HPDE6-E6E7 (cell line): ENCODE data around the gene MRPS18A.
"Not testable (repeated sequence)": the region's sequence is repeated elsewhere in the genome, so short reads cannot be mapped to it uniquely, and the experiment has no call there.

ENCODE experiments used
- DNase-seq: peaks from one replicate; pipeline ENCODE4 v3.0.0; 2011; ENCODE audit warnings: missing footprints; ENCODE audit errors: extremely low spot score

MRPS18A gene

DNA sequence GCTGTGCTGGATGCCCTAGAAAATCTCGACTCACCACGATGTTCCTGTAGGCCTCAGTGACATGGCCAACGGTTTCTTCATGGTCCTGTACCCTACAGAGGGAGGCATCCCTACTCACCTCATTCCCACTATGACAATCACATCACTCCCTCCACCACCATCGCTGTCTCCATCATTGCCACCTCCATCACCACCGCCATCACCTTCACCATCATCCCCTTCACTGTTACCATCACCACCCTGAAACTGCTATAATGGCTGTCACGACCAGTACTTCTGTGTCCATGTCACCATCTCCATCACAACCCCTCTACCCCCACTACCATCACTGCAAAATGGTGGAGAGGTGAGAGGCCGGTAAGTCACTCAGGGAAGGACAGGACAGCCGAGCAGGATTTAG, 29.8 kb upstream of the MRPS18A start:
- DNase-seq: no peak

DNA sequence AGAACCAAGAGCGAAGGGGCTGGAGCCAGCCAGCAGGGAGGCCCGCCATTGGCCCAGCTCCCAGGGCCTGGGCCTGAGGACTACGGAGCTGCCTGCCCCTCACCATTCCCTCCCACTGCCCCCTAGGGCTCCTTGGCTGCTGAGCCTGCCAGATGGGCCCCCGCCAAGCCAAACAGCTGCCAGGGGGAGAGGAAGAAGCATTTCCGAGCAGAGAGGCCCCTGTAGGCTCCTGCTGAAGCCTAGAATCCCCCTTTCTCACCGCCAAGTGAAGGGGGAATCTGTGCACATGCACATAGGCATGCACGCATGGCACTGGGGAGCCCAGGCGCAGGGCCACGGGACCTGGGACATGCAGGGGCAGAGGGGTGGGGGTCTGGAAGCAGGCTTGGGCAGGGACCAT, 28.5 kb upstream of the MRPS18A start:
- no peak for DNase-seq

DNA sequence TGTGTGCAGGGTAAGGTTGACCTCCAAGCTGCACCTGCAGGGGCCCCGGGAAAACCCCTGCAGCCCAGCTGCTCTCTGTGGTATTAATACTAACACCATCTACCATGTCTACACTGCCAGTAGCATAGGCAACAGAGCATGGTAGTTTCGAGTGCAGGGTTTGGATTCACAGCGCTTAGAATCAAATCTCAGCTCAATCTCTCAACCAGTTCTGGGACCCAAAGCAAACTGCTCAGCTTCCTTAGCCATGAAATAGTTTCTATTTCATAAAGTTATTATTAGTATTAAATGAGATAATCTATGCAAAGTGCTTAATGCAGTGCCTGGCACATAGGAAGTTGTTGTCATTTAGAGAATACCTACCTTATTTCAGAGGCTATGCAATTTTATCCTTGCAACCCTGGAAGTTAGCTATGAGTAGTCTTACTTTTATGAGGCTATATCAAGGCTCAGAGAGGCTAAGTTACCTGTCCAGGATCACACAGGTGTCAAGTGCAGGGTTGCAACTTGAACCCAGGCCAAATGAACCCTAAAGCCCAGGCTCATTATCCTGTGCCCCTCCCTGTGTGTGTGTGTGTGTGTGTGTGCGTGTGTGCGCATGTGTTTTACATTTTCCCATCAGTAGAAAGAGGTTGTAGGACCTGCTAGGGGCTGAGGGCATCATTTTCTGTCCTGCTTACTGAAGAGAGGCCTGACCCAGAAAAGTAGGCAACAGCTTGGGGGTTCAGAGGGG, 27.6 kb upstream of the MRPS18A start:
- DNase-seq: no peak

DNA sequence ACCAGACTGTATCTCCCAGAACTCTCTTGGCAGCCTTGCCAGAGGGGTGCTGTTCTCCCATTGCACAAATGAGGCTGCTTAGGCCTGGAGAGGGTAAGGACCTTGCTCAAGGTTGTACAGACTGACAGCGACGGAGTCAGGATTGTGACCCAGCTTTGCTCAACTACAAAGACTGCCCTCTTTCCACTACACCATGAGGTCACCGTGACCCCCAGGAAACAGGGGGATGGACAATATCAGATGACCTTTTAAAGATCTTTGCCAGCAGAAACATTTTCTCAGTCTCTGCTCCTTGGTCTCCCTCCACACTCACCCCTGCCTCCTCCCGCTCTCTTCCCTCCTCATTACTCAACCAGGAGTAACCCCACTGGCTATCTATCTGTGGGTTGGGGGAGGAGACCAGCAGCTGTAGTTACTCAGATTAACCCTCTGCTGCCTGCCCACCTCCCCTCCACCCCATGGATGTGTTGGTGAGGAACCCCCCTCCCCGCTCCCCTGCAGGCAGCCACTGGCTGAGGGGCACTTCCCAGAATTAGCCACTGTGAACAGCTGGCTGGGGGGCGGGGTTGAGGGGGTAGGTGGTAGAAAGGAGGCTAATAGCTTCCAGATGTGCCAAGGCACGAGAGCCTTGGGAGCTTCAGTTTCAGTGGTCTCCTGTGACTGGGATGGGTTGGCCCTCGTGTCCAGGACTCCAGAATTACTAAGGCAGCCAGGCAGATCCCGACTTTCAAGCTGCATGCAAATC, 26.9 kb upstream of the MRPS18A start:
- DNase-seq: no peak

DNA sequence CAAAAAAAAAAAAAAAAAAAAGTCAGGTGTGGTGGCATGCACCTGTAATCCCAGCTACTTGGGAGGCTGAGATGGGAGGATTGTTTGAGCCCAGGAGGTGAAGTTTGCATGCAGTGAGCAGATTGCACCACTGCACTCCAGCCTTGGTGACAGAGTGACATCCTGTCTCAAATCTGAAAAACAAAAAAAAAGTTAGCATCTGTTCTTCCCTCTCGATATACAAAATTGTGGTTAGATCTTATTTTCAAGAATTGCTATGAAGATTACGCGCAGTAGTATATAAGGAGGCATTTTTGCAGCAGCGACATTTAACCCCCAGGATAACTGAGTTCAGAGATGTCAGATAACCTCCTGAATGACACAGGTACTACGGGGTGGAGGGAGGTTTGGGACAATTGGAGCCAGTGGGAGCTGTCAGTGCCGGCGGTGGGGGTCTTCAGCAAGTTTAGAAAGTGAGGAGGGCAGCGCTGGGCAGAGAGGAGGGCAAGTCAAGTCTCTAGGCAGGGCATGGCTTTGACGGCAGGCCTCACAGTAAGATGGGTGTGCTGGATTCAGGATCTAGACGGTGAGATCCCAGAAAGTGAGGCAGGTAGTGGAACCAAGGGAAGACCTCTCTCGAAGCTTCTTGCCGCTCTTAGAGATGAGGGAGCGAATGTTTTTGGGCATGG, 26.2 kb upstream of the MRPS18A start:
- DNase-seq: no peak

DNA sequence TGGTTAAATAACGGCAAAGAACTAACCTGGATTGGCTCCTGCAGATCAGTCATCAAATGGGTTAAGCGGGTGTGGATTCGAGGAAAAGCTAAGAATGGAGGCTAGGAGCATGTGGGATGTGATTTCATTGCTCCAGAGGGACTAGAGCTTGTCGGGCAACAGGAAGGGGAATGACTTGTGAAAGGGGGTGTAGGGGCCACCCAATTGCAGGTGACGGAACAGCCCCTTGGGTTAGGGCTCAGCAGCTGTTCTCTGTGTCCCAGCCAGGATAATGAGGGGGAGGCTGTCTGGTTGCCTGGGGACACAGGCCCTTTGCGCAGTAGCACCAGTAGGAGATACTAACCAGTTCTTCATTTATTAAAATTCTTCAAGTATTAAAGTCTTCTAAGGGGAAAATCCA, 25.0 kb upstream of the MRPS18A start:
- no peak for DNase-seq

DNA sequence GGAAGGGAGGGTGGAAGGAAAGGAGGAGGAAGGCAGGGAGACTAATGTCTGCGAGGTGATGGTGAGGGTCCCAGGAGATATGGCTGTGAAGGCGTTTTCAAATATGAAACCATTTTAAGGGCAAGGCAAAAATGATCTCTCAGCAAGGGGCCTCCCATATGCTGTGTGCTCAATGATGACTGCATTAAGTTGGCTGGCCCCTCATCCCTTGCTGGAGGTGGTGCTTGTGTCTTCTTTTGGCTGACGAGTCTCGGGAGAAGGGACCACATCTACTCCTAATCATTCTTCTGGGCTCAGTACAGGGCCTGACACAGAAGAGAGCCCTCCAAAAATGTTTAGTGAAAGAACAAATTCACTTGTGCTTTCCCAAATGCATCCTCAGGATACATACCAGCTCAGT, 23.0 kb upstream of the MRPS18A start:
- DNase-seq: no peak

DNA sequence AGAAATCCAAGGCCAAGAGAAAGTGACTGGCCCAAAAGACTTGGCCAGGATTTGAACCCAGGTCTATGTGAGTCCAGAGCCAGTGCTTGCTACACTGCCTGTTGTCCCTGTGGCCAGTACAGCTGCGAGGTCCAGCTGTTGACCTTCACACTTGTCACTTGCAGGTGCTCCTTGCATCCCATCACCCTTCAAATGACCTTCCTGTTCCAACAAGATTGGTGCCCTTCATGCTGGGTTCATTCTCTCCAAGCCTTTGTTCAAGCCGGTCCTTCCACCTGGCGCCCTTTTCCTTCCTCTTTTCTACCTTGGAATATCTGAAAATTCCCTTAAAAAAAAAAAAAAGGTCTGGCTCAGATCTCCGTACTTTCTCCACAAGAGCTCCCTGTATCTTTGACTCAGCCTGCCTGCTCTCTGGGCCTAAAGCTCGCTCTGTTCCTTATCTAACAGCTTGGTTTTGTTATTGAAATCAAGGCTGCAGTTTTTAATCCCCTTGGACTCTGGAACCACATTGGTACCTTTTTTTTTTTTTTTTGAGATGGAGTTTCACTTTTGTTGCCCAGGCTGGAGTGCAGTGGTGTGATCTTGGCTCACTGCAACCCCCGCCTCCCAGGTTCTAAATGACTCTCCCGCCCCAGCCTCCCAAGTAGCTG, 22.2 kb upstream of the MRPS18A start:
- no peak for DNase-seq

DNA sequence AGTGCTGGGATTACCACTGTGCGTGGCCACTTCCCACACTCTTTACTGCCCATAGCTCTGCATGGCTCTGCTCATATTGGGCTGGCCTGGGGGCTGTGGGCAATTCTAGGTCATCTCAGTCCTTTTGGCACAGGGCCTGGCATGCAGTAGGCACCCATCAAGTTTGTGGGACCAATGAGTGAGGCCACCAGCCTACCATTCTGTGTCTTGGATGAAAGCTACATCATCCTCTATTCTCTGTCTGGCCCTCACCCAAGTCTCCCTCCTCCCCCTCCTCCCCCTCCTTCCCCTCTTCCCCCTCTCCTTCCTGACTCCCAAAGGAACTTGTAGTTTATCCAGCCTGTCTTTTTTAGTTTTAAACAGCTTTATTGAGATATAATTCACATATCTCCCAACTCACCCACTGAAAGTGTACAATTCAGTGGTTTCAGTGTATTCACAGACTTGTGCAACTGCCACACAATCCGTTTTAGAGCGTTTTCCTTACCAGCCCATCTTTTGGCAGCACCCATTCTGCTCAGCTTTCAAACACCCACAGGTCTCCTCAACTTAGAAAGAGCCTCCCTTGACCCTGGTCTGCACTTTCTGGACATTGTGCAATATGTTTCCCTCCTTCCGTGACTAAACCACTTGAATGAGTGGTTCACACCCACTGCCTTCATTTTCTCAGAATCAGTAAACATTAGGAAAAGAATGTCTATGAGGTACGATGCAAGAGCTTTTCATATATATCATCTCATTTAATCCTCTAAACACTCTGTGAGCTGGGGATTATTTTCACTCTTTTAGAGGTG, 21.5 kb upstream of the MRPS18A start:
- DNase-seq: peak; percentile 75

DNA sequence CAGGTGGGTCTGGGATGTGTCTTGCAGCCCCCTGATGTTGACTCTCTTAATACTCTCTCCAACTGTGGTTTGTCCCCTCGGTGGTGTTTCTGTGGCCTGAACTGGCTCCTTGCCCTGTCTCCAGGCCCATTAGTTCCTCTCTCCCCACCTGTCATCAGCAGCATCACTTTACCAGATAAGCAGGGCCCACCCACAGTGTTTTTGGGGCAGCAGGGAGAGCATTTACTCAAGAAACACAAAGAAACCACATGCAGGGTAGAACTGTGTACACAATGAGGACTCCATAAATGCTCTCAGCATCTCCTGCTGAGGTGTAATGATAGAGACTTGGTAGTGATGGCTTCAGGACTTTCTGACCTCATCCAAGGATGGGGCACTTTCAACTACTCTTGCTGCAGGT, 20.2 kb upstream of the MRPS18A start:
- no peak for DNase-seq

DNA sequence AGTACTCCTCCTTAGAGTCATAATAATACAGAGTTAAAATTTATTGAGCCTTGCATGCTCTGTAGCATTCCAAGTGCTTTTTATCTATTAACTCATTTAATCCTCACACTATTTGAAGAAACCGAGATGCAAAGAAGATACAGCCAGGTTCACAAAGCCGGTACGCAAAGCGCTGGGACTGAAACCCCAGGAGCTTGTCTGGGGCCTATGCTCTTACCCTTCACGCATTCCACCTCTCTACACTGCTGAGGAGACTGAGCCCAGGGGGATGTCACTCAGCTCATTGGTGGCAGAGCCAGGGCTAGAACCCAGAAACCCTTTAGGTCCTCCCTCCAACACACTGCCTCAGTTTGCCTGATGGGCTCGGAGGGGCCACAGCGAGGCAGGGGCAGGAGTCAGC, 19.7 kb upstream of the MRPS18A start:
- DNase-seq: no peak

DNA sequence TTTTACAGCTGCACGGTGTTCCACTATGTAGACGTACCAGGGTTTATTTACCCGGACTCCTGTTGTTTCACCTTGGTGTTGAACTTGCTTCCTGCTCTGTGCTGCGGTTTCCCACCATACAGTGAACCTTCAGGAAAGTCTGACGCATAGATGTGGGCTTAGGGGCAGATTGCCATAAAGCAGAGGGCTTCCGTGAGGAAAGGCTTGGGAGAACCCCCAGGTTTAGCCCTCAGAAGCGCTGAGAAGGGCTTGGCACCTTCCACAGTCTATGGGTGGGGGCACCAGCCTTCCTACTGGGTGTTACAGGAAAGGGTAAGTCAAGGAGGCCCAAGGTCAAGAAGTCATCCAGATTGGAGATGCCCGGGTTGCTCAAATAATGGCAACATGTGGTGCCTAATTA, 19.2 kb upstream of the MRPS18A start:
- DNase-seq: no peak

DNA sequence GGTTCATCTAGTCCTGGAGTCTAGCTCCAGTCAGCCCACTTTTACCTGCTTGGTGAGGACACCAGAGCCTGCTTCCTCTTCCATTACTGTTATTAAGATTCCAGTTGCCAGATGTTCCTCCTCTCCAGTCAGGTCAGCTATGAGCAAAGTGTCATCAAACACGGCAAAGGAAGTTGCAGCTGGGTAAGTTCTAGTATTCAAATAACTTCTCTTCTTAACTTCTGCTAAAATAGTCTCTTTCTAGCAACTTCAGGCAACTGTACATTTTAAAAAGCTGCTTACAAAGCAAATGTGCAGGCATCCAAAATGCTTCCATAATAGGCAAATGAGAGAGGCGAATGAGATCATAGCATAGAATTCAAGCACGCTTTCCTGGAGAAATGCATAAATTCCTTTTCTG, 18.4 kb upstream of the MRPS18A start:
- DNase-seq: no peak

DNA sequence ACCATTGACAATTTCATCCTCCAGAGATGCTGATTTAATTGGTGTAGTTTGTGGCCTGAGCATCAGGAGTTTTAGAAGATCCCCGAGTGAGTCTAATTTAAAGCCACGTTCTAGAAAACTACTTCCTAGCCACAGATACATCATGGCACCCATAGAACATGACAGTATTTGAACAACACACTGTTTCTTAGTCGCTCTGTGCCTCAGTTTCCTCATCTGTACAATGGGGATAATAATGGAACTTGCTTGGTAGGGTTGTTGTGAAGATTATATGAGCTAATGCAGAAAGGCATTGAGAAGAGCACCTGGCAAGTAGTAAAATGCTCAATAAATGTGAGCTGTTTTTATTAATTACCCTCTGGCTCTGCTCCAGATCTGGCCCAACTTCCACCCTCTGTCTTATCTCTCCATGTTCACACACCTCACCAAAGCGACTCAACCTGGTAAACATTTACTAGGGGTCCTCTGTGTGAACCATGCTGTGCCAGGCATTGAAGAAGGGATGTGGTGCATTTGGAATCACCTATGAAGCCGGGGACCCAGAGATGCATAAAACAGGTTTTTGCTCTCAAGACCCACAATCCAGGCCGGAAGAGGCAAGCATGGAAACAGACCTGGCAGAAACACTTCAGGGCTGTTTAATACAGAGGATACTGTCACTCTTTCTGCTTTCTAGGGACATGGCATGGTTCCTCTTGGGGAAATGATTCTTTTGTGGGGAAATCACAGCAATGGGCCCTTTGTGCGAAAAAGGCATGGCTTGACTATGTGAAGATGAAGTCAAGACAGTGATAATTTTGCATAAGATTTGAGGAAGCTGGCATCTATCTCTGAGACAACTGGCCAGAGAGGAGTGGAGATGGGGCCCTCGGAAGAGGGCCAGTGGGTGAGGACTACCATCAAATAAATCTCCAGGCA, 16.2 kb upstream of the MRPS18A start:
- DNase-seq: no peak

DNA sequence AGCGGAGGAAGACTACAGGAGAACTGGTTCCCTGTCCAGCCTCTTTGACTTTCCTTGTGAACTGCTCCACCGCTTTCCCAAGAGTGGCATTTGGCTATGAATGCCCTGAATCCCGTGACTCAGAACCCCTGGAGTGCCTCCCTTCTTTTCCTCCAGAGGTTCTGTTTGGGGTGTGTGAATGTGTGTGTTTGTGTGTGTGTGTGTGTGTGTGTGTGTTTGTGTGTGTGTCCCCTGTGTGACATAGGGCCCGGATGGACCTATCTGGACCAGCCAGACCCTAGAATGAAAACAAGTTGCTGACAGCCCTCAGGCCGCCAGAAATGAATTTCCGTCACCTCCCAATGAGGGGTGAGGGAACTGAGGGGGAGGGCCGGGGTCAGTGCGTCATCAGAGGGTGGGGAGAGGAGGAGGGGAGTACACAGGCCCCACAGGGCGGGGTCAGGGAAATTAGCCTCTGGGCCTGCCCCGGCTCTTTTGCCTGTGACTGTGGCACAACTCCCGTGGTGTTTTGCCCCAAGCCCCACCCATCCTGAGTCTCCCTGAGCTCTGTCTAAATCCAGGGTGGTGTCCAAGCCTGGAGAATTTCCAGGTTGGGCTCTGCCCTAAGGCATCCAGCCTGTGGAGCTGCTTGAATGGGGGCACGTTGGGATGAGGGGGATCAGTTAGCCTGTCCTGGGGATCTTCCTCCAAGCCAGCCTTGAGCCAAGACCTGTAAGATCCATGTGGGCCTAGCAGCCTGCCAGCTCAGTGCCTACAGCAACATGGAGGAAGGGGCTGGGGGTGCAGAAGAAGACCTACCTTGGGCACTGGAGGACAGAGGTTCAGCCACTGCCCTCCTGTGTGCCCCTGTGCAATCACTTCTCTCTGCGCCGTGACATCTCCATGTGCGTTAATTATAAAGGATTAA, 15.2 kb upstream of the MRPS18A start:
- DNase-seq: peak; percentile 96

DNA sequence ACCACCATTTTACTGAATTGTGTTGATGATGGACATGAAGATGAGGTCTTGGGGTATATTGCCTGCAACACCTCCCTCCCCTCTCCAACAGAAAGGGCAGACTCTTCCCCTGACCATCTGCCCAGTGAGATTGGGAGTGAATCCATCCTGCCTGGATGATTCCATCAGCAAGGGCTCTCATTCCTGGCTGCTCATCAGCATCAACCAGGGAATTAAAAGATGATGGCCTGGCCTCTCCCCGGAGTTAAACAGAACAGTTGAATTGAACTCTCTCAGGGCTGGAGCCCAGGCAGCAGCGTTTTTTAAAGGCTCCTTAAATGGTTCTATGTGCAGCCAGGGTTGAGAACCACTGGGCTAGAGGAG, 14.6 kb upstream of the MRPS18A start:
- no peak for DNase-seq

DNA sequence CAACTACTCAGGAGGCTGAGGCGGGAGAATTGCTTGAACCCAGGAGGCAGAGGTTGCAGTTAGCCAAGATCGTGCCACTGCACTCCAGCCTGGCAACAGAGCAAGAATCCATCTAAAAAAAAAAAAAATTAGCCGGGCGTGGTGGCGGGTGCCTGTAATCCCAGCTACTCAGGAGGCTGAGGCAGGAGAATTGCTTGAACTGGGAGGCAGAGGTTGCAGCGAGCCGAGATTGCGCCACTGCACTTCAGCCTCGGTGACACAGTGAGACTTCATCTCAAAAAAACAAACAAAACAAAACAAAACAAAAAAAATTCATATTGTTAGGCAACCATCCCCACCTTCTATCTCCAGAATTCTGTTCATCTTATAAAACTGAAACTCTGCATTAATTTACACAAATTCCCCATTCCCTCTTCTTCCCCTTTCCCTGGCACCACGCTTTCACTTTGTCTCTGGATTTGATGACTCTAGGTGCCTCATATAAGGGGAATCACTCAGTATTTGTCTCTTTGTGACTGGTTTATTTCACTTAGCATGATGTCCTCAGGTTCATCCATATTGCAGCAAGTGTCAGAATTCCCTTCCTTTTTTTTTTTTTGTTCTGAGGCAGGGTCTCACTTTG, 13.5 kb upstream of the MRPS18A start:
- DNase-seq: not testable (repeated sequence)

DNA sequence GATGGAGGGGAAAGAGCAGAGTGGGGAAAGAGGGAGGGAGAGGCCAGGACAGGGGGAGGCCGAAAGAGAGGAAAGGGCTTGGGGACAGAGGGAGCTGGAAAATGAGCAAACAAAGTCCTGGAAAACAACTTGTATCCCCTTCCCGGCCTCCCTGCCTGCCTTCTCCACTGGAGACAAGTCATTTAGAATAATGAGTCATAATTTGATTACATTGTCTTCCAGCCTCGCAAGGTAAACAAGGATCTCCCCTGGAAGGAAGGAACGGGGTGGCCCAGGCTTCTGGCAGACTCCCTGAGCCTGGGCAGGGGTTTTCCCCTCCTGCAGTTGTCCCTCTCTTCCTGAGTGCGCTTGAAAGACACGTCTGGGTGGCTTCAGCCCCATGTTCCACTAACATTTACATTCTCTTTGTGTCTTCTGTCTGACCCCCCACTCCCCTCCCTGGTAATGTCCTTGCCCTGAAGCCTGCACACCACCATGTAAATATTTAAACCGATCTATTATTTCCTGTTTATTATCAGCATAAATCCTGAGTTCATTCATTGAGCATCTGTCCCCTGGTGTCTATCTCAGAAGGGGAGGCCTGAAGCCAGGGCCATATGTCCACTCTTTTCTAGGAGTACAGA, 12.1 kb upstream of the MRPS18A start:
- DNase-seq: peak; percentile 72
